ENCODE measurements around the gene SMU1. TPM values are rescaled to one million over a fixed set of nuclear protein-coding genes. Genes with fewer than 3 reads are reported as not detected.
A peak's percentile ranks its signal among the peaks of the same experiment; 100 is the strongest.

SMU1 gene
- total RNA-seq, 1 experiment from 2014 or later: 17.2 TPM

- ChIA-PET POLR2A (interaction anchor here (0.6 to 2.2 kb wide), 5 partner anchors 8 to 48 kb away, joined by 3 to 8 read pairs (median 4); no protein-coding TSS in a partner anchor), CTCF (interaction anchor here (1.0 to 1.1 kb wide), 3 partner anchors 8 to 99 kb away, joined by 3 to 5 read pairs (median 3); no protein-coding TSS in a partner anchor)
- H3K4me1 Mint-ChIP-seq (ENCODE audit: insufficient read depth, unreplicated experiment): peaks cover 30% of the 10 kb centered on the region
- peaks cover 100% of the 10 kb centered on the region for H3K36me3 Mint-ChIP-seq (ENCODE audit: insufficient read depth, unreplicated experiment)
- H3K27ac Mint-ChIP-seq (ENCODE audit: low read depth, unreplicated experiment): peak overlapping the region; percentile 47
- H3K27me3 Mint-ChIP-seq (ENCODE audit: insufficient read depth, unreplicated experiment): no peaks in the 10 kb centered on the region
- no peak for DNase-seq (ENCODE audit: unreplicated experiment)
- BruUV-seq (replicated peaks): no TSS peak
- TF ChIP-seq CTCF (IDR thresholded peaks at IDR 0.05; ENCODE audit: unreplicated experiment): no peak
- H3K9me3 Mint-ChIP-seq (ENCODE audit: unreplicated experiment): no peaks in the 10 kb centered on the region
- intact Hi-C loops (cut with micrococcal nuclease): loop anchor here (2.0 kb wide), 1 partner anchor 49 kb away; the partner anchor contains the start of gene B4GALT1
- no peak overlapping the region for H3K4me3 Mint-ChIP-seq (ENCODE audit: unreplicated experiment)
Measured at GRCh38 chr9:33117306-33117705, 40.8 kb upstream of the SMU1 start.

DNA sequence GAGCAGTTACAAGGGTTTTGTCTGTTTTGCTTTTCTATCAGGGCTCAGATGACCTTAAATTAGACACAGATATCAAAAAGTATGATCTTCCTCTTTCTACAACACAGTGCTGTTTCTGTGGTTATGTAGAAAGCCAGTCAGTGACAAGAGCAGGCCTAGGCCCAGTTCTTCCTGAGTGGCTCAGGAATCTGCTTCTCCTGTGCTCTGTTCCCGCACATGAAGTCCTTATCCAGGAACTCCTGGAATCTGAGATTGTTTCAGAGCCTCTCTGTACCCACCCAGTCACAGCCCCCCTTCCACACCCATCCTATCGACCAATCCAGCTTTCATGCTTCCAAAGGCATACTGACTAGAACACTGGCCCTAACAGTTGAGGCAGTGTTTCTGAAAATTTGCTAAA is 40.4 kb upstream of the SMU1 start:
- no peak for DNase-seq (ENCODE audit: unreplicated experiment)
- BruUV-seq (replicated peaks): no TSS peak
- Mint-ChIP-seq H3K9me3 (ENCODE audit: unreplicated experiment) (no peaks in the 10 kb centered on the region), H3K4me3 (ENCODE audit: unreplicated experiment) (no peak overlapping the region), H3K27me3 (ENCODE audit: insufficient read depth, unreplicated experiment) (no peaks in the 10 kb centered on the region), H3K36me3 (ENCODE audit: insufficient read depth, unreplicated experiment) (peaks cover 100% of the 10 kb centered on the region), H3K4me1 (ENCODE audit: insufficient read depth, unreplicated experiment) (peaks cover 33% of the 10 kb centered on the region), H3K27ac (ENCODE audit: low read depth, unreplicated experiment) (peak overlapping the region; percentile 47)
- ChIA-PET CTCF (interaction anchor here (1.0 kb wide), 1 partner anchor 13 kb away, joined by 3 read pairs; no protein-coding TSS in a partner anchor), POLR2A (interaction anchor here (1.1 to 2.2 kb wide), 5 partner anchors 8 to 46 kb away, joined by 3 to 8 read pairs (median 4); no protein-coding TSS in a partner anchor)
- intact Hi-C loops (cut with micrococcal nuclease): loop anchor here (2.0 kb wide), 1 partner anchor 50 kb away; the partner anchor contains the start of gene B4GALT1
- no peak for TF ChIP-seq CTCF (IDR thresholded peaks at IDR 0.05; ENCODE audit: unreplicated experiment)

DNA sequence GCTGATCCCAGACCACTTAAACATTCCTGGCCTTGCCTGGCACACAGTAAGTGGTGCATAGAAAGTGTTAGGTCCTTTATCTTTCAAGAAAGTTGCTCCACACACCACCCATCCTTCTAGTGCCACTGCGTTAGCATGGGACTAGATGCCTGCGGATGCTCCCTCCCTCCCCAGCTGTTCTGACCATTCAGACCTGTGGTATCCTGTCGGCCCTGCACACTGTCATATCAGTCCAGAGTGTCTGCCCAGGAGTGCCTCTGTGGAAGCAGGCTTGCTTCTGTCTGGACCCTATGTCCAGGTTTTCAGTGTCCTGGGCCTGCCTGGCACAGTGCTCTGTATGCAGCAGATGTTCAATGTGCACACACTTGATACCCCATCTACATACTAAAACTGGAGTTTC is 38.3 kb upstream of the SMU1 start:
- H3K4me3 Mint-ChIP-seq (ENCODE audit: unreplicated experiment): no peak overlapping the region
- no peak for DNase-seq (ENCODE audit: unreplicated experiment)
- H3K4me1 Mint-ChIP-seq (ENCODE audit: insufficient read depth, unreplicated experiment): peaks cover 29% of the 10 kb centered on the region
- H3K27me3 Mint-ChIP-seq (ENCODE audit: insufficient read depth, unreplicated experiment): no peaks in the 10 kb centered on the region
- ChIA-PET CTCF (no interaction called here), POLR2A (no interaction called here)
- TF ChIP-seq CTCF (IDR thresholded peaks at IDR 0.05; ENCODE audit: unreplicated experiment): no peak
- intact Hi-C loops (cut with micrococcal nuclease): no loop called here
- no peaks in the 10 kb centered on the region for H3K9me3 Mint-ChIP-seq (ENCODE audit: unreplicated experiment)
- BruUV-seq (replicated peaks): no TSS peak
- no peak overlapping the region for H3K27ac Mint-ChIP-seq (ENCODE audit: low read depth, unreplicated experiment)
- H3K36me3 Mint-ChIP-seq (ENCODE audit: insufficient read depth, unreplicated experiment): peaks cover 100% of the 10 kb centered on the region

- intact Hi-C loops (cut with micrococcal nuclease): no loop called here
Measured at GRCh38 chr9:33113799-33114547, 37.5 kb upstream of the SMU1 start.

More at GRCh38 chr9:33113799-33114547, 37.5 kb upstream of the SMU1 start:
- CTCF ChIA-PET: interaction anchor here (1.1 kb wide), 1 partner anchor 11 kb away, joined by 3 read pairs; no protein-coding TSS in a partner anchor
- POLR2A ChIA-PET: no interaction called here
- no peak for TF ChIP-seq CTCF (IDR thresholded peaks at IDR 0.05; ENCODE audit: unreplicated experiment)
- no peak for DNase-seq (ENCODE audit: unreplicated experiment)
- no peaks in the 10 kb centered on the region for H3K9me3 Mint-ChIP-seq (ENCODE audit: unreplicated experiment)
- H3K27ac Mint-ChIP-seq (ENCODE audit: low read depth, unreplicated experiment): peak overlapping the region; percentile 28
- H3K4me3 Mint-ChIP-seq (ENCODE audit: unreplicated experiment): no peak overlapping the region
- H3K27me3 Mint-ChIP-seq (ENCODE audit: insufficient read depth, unreplicated experiment): no peaks in the 10 kb centered on the region
- H3K4me1 Mint-ChIP-seq (ENCODE audit: insufficient read depth, unreplicated experiment): peaks cover 29% of the 10 kb centered on the region
- peaks cover 100% of the 10 kb centered on the region for H3K36me3 Mint-ChIP-seq (ENCODE audit: insufficient read depth, unreplicated experiment)
- BruUV-seq (replicated peaks): no TSS peak
